ENCODE data around the gene UBALD2. TPM values are rescaled to one million over a fixed set of nuclear protein-coding genes. Genes with fewer than 3 reads are reported as not detected.

UBALD2 gene
- total and polyA plus RNA-seq, 2 of the 13 experiments (the other 11 are each of a cell fraction or from before 2014, with no cell fraction given), result 3.3 to 89.7 TPM

DNA sequence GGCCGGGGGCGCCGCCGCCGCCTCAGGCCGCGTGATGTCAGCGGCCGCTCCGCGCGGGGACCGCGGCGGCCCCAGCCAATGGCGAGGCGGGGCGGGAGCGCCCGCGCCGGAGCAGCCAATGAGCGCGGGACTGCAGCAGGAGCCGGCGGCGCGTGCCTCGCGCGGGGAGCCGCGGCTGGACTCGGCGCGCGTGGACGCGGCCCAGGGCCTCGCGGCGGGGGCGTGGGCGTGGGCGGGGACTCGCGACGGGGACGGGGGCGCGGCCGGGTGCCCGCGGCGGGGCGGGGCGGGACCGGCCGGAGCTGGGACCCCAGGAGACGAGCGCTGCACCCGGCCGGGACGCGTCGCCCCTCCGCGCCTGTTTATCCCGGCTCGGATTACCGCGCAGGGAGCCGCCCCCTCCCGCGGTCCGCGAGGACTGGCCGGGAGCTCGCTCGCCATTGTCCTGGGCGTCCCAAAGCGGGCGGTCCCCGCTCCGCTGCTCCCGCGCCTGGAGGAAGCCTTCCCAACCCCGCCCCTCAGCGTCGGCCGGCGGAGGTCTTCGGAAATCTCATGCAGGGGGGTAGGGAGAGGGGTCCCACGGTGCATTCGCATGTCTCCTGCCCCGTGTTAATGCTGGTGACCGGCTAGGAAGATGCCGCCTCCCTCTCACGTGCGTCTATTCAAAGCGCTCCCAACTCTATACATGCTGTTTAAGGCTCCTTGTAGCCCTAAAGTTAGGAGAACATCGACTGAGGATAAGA is 24.5 kb upstream of the UBALD2 start, which contains the start of gene RNF157 (continued):
- TF ChIP-seq, protein P1, sequence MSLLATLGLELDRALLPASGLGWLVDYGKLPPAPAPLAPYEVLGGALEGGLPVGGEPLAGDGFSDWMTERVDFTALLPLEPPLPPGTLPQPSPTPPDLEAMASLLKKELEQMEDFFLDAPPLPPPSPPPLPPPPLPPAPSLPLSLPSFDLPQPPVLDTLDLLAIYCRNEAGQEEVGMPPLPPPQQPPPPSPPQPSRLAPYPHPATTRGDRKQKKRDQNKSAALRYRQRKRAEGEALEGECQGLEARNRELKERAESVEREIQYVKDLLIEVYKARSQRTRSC (CRISPR knock-in tag; IDR thresholded peaks at IDR 0.05; ENCODE audit: low read depth), result no peak
- TF ChIP-seq TMF1 (CRISPR knock-in tag; IDR thresholded peaks at IDR 0.05; ENCODE audit: low read depth) (0 out of 2 replicates have a peak, but pooled peaks have one; percentile 80), SALL1 (CRISPR knock-in tag; IDR thresholded peaks at IDR 0.05) (peak; percentile 56; the same call in 1 of the 2 replicates), KDM5B (CRISPR knock-in tag; IDR thresholded peaks at IDR 0.05; ENCODE audit: borderline replicate concordance) (peak; percentile 36; the same call in 1 of the 2 replicates), ZNF839 (CRISPR knock-in tag; IDR thresholded peaks at IDR 0.05; ENCODE audit: borderline replicate concordance) (0 out of 2 replicates have a peak, but pooled peaks have one; percentile 60), GABPB1 (CRISPR knock-in tag; IDR thresholded peaks at IDR 0.05) (peak; percentile 62; the same call in 1 of the 2 replicates), KLF16 (CRISPR knock-in tag; IDR thresholded peaks at IDR 0.05) (no peak), HDAC1 (CRISPR knock-in tag; IDR thresholded peaks at IDR 0.05) (no peak), ZNF510 (CRISPR knock-in tag; IDR thresholded peaks at IDR 0.05; ENCODE audit: low read depth) (no peak), RBAK (CRISPR knock-in tag; IDR thresholded peaks at IDR 0.05) (no peak), IRX3 (CRISPR knock-in tag; IDR thresholded peaks at IDR 0.05; ENCODE audit: borderline replicate concordance, low read depth) (peak; percentile 47; the same call in 1 of the 2 replicates), REL (CRISPR knock-in tag; conservative IDR thresholded peaks at IDR 0.05) (no peak), ZMYM3 (CRISPR knock-in tag; IDR thresholded peaks at IDR 0.05) (0 out of 2 replicates have a peak, but pooled peaks have one; percentile 25), ZFP41 (CRISPR knock-in tag; IDR thresholded peaks at IDR 0.05; ENCODE audit: borderline replicate concordance) (no peak)
- TF ChIP-seq, protein P2, sequence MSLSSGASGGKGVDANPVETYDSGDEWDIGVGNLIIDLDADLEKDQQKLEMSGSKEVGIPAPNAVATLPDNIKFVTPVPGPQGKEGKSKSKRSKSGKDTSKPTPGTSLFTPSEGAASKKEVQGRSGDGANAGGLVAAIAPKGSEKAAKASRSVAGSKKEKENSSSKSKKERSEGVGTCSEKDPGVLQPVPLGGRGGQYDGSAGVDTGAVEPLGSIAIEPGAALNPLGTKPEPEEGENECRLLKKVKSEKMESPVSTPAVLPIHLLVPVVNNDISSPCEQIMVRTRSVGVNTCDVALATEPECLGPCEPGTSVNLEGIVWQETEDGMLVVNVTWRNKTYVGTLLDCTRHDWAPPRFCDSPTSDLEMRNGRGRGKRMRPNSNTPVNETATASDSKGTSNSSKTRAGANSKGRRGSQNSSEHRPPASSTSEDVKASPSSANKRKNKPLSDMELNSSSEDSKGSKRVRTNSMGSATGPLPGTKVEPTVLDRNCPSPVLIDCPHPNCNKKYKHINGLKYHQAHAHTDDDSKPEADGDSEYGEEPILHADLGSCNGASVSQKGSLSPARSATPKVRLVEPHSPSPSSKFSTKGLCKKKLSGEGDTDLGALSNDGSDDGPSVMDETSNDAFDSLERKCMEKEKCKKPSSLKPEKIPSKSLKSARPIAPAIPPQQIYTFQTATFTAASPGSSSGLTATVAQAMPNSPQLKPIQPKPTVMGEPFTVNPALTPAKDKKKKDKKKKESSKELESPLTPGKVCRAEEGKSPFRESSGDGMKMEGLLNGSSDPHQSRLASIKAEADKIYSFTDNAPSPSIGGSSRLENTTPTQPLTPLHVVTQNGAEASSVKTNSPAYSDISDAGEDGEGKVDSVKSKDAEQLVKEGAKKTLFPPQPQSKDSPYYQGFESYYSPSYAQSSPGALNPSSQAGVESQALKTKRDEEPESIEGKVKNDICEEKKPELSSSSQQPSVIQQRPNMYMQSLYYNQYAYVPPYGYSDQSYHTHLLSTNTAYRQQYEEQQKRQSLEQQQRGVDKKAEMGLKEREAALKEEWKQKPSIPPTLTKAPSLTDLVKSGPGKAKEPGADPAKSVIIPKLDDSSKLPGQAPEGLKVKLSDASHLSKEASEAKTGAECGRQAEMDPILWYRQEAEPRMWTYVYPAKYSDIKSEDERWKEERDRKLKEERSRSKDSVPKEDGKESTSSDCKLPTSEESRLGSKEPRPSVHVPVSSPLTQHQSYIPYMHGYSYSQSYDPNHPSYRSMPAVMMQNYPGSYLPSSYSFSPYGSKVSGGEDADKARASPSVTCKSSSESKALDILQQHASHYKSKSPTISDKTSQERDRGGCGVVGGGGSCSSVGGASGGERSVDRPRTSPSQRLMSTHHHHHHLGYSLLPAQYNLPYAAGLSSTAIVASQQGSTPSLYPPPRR (CRISPR knock-in tag; IDR thresholded peaks at IDR 0.05; ENCODE audit: borderline replicate concordance), result no peak
- TF ChIP-seq, protein P3, sequence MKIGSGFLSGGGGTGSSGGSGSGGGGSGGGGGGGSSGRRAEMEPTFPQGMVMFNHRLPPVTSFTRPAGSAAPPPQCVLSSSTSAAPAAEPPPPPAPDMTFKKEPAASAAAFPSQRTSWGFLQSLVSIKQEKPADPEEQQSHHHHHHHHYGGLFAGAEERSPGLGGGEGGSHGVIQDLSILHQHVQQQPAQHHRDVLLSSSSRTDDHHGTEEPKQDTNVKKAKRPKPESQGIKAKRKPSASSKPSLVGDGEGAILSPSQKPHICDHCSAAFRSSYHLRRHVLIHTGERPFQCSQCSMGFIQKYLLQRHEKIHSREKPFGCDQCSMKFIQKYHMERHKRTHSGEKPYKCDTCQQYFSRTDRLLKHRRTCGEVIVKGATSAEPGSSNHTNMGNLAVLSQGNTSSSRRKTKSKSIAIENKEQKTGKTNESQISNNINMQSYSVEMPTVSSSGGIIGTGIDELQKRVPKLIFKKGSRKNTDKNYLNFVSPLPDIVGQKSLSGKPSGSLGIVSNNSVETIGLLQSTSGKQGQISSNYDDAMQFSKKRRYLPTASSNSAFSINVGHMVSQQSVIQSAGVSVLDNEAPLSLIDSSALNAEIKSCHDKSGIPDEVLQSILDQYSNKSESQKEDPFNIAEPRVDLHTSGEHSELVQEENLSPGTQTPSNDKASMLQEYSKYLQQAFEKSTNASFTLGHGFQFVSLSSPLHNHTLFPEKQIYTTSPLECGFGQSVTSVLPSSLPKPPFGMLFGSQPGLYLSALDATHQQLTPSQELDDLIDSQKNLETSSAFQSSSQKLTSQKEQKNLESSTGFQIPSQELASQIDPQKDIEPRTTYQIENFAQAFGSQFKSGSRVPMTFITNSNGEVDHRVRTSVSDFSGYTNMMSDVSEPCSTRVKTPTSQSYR (CRISPR knock-in tag; IDR thresholded peaks at IDR 0.05; ENCODE audit: borderline replicate concordance), result no peak
- TF ChIP-seq, protein P4, sequence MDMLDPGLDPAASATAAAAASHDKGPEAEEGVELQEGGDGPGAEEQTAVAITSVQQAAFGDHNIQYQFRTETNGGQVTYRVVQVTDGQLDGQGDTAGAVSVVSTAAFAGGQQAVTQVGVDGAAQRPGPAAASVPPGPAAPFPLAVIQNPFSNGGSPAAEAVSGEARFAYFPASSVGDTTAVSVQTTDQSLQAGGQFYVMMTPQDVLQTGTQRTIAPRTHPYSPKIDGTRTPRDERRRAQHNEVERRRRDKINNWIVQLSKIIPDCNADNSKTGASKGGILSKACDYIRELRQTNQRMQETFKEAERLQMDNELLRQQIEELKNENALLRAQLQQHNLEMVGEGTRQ (IDR thresholded peaks at IDR 0.05; ENCODE audit: low read depth, low read length), result no peak
- TF ChIP-seq, protein P4 (CRISPR knock-in tag; IDR thresholded peaks at IDR 0.05; ENCODE audit: borderline replicate concordance), result no peak

Measured in HepG2 (cell line).